Pancreas (tissue), 10 donors: Measurements from ENCODE around the gene IRAK4. TPM values are rescaled to one million over a fixed set of nuclear protein-coding genes. Genes with fewer than 3 reads are reported as not detected.

Experiments used
- ATAC-seq, 4 donors: fragments of 200-7000 bp; cut with Tn5 transposase; one replicate each; pipeline versions ENCODE4 v1.8.0 to v1.9.1; 2020; ENCODE audit warnings: mild to moderate bottlenecking in 4 of 4, moderate library complexity in 4 of 4
- DNase-seq, 6 donors: peaks; one replicate each; pipeline ENCODE4 v3.0.0-alpha.2; 2020
- FAIRE-seq: peaks from 2 replicates; lab custom pipeline; 2012; peaks lifted over from hg19 to GRCh38; lab: Jason Lieb, UNC
- H3K27ac ChIP-seq, 4 donors: fragments of 200-600 bp; sonication (generic); 1 replicate in 3 of 4; 2 replicates in 1 of 4; pipeline versions ENCODE4 v1.5.0 to v1.8.0; 2020
- H3K27me3 ChIP-seq, 4 donors: fragments of 200-600 bp; one replicate each; pipeline ENCODE4 v1.8.0; 2021
- H3K36me3 ChIP-seq, 3 donors: fragments of 200-600 bp; sonication (generic) in 1 of 3; one replicate each; pipeline versions ENCODE4 v1.5.0 to v1.8.0; 2020 to 2021
- H3K4me1 ChIP-seq, 3 donors: fragments of 200-600 bp; one replicate each; pipeline ENCODE4 v1.8.0; 2021
- H3K4me3 ChIP-seq, 4 donors: fragments of 200-600 bp; sonication (generic) in 2 of 4; one replicate each; pipeline versions ENCODE4 v1.5.0 to v1.8.0; 2020 to 2021
- H3K9me3 ChIP-seq, 4 donors: fragments of 200-600 bp; one replicate each; pipeline ENCODE4 v1.8.0; 2021
- CTCF ChIP-seq, 4 donors: fragments of 200-600 bp; sonication (generic) in 3 of 4; IDR thresholded peaks; one replicate each; pipeline versions ENCODE4 v1.5.0 to v1.8.0; 2021; ENCODE audit warnings: antibody characterized with exemption in 4 of 4
- WGBS, 2 donors: extraction: QIAGEN DNeasy Blood & Tissue Kit; methylation state at CpG; one replicate each; pipeline ENCODE4 v1.1.7; 2013; 5-methylcytosine and 5-hydroxymethylcytosine counted together
- intact Hi-C, 3 donors: fragments of 100-400 bp; cut with DNase I; formaldehyde crosslinking; loops; one replicate each; pipeline versions ENCODE4 v1.11.1 to v1.14.2; 2022
- polyA plus RNA-seq, 2 donors: library from polyadenylated mRNA; stranded (reverse); fragments of 200-250 nt; gene quantifications; one replicate each; pipeline ENCODE4 v1.2.3, GENCODE V29; 2013
- total RNA-seq, 6 donors: library from RNA; stranded (reverse); fragmentation: NEBNext Ultra II Directional in 4 of 6; extraction: Animal tissue kit (Norgen Biotek cat#: 25700) in 4 of 6; gene quantifications; one replicate each; pipeline versions ENCODE4 v1.2.1 to v1.2.4, GENCODE V29; 2021 to 2023
- donor health status: healthy with polysubstance abuse.
- donor health status: DM: no; HTN: no; CAD: no; lungs with moderate emphysema.
- donor health status: DM: no; HTN: no; CAD: no.
- donor health status: control.
- donor health status: control.
- donor health status: Bipolar disorder and iron deficiency.
- donor health status: DM: yes; HTN: yes; CAD: no.
- donor health status: DM: no; HTN: no; CAD: no.
- donor health status: DM: no; HTN: no; CAD: no.
- donor health status: DM: yes; HTN: yes; CAD: no.

The IRAK4 gene
- total and polyA plus RNA-seq, 8 donors, result 9.9 to 23.6 (median 13.7) TPM

DNA sequence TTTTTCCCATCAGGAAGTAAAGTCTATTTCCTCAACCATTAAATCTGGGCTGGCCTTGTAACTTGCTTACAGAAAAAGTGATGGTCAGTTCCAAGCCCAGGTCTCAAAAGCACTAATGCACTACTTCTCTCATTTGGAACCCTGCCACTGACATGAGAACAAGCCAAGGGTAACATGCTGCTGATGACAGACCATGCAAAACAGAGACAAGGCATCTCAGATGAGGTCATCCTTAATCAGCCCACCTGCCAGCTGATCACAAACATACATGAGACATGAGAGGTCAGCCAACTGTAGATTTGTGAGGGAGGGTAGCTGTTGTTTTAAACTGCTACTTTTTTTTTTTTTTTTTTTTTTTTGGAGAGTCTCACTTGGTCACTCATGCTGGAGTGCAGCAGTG, 31.2 kb downstream of the IRAK4 start:
- ATAC-seq (peak; percentile 28 to 61 (median 51)), FAIRE-seq (no peak), DNase-seq (peak in 1 of 6 donors; percentile 16)
- Histone ChIP-seq H3K27me3 (no peaks in the 10 kb centered on the region), H3K9me3 (no peaks in the 10 kb centered on the region), H3K36me3 (peaks cover 0 to 21% (median 7%) of the 10 kb centered on the region in 3 donors), H3K4me1 (no peaks in the 10 kb centered on the region), H3K4me3 (no peak overlapping the region), H3K27ac (no peak overlapping the region)
- TF ChIP-seq CTCF (IDR thresholded peaks at IDR 0.05), result no peak
- intact Hi-C loops, result no loop called here

GRCh38 chr12:43795716-43796280, 37.0 kb downstream of the IRAK4 start:
- Histone ChIP-seq H3K36me3 (peaks cover 0 to 54% (median 33%) of the 10 kb centered on the region in 3 donors), H3K27ac (no peak overlapping the region), H3K27me3 (no peaks in the 10 kb centered on the region), H3K9me3 (no peaks in the 10 kb centered on the region), H3K4me1 (peaks cover 0 to 4% (median 0%) of the 10 kb centered on the region in 3 donors), H3K4me3 (no peak overlapping the region)
- no peak for TF ChIP-seq CTCF (IDR thresholded peaks at IDR 0.05)
- WGBS, 2 donors, result 49 to 53% methylated on average over 2 of the region's 2 CpGs
- DNase-seq, result no peak
- intact Hi-C loops, result no loop called here
- ATAC-seq, result peak in 3 of 4 donors; percentile 48 to 70 (median 59)
- FAIRE-seq, result no peak

DNA sequence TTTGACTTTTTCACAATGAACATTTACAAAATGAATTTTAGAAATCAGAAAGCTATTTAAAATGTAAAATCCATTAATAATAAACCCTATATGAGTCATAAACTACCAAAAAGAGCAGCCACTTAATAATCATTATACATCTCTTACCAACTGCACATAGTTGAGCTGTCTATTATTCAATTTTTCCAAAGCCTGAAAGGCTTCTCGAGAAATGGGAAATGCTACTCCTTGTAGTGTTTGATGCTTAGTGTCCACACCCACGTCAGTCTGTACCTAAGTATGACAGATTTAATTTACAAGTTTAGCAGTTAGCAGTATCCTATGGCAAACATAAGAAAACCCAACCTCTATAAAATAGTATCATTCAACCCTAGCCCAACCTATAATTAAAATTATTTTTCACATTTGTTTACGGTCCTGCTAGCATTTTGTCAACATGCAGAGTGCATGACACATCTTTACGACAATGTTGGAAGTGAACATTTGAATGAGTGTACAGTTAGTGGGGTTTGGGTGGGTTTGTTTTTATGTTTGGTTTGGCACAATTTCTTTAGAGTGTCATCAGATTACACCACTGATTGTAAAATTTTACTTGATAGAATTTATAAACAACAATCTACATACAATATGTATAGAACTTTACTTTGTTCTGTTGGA, 38.9 kb downstream of the IRAK4 start:
- intact Hi-C loops, result no loop called here
- Histone ChIP-seq H3K4me1 (peaks cover 0 to 8% (median 2%) of the 10 kb centered on the region in 3 donors), H3K27me3 (no peaks in the 10 kb centered on the region), H3K27ac (no peak overlapping the region), H3K36me3 (peaks cover 0 to 56% (median 37%) of the 10 kb centered on the region in 3 donors), H3K9me3 (no peaks in the 10 kb centered on the region), H3K4me3 (no peak overlapping the region)
- WGBS, 2 donors, result 90 to 92% methylated on average over 4 of the region's 4 CpGs
- FAIRE-seq (no peak), DNase-seq (no peak), ATAC-seq (no peak)
- TF ChIP-seq CTCF (IDR thresholded peaks at IDR 0.05), result no peak

- Histone ChIP-seq H3K9me3 (no peaks in the 10 kb centered on the region), H3K27ac (peak overlapping the region; percentile 91 to 95 (median 92)), H3K4me1 (peaks cover 11 to 28% (median 27%) of the 10 kb centered on the region in 3 donors), H3K27me3 (no peaks in the 10 kb centered on the region), H3K4me3 (peak overlapping the region; percentile 83 to 94 (median 88)), H3K36me3 (peaks cover 0 to 11% (median 7%) of the 10 kb centered on the region in 3 donors)
- ATAC-seq (peak; percentile 19 to 39 (median 26)), DNase-seq (no peak), FAIRE-seq (no peak)
- WGBS, 2 donors, result 2 to 3% methylated on average over 20 of the region's 20 CpGs
- no peak for TF ChIP-seq CTCF (IDR thresholded peaks at IDR 0.05)
- intact Hi-C loops, result no loop called here
Observed at GRCh38 chr12:43805149-43805859, 46.6 kb downstream of the IRAK4 start.
